GM06990 (cell line): Measurements from ENCODE around the gene ETFRF1.

ENCODE experiments used
- DNase-seq: peaks from one replicate; pipeline ENCODE4 v3.0.0-alpha.2; 2011; ENCODE audit not compliant: insufficient read length; ENCODE audit errors: extremely low read depth
- H3K27me3 ChIP-seq: replicated peaks from 2 replicates; pipeline ENCODE4 v1.6.0; 2011; ENCODE audit warnings: low read length; ENCODE audit not compliant: control insufficient read depth, insufficient read depth
- H3K36me3 ChIP-seq: 2 replicates; pipeline ENCODE4 v1.5.1; 2011; ENCODE audit warnings: low read length; ENCODE audit not compliant: control insufficient read depth, insufficient read depth
- H3K4me3 ChIP-seq: replicated peaks from 2 replicates; pipeline ENCODE4 v1.5.1; 2011; ENCODE audit warnings: low read depth, mild to moderate bottlenecking, control low read depth, low read length
- CTCF ChIP-seq: IDR thresholded peaks from 2 replicates; pipeline ENCODE4 v1.5.1; 2011; ENCODE audit warnings: low read length, control low read depth, mild to moderate bottlenecking, inconsistent platforms; ENCODE audit not compliant: insufficient read depth, poor library complexity, severe bottlenecking

ETFRF1 gene

DNA sequence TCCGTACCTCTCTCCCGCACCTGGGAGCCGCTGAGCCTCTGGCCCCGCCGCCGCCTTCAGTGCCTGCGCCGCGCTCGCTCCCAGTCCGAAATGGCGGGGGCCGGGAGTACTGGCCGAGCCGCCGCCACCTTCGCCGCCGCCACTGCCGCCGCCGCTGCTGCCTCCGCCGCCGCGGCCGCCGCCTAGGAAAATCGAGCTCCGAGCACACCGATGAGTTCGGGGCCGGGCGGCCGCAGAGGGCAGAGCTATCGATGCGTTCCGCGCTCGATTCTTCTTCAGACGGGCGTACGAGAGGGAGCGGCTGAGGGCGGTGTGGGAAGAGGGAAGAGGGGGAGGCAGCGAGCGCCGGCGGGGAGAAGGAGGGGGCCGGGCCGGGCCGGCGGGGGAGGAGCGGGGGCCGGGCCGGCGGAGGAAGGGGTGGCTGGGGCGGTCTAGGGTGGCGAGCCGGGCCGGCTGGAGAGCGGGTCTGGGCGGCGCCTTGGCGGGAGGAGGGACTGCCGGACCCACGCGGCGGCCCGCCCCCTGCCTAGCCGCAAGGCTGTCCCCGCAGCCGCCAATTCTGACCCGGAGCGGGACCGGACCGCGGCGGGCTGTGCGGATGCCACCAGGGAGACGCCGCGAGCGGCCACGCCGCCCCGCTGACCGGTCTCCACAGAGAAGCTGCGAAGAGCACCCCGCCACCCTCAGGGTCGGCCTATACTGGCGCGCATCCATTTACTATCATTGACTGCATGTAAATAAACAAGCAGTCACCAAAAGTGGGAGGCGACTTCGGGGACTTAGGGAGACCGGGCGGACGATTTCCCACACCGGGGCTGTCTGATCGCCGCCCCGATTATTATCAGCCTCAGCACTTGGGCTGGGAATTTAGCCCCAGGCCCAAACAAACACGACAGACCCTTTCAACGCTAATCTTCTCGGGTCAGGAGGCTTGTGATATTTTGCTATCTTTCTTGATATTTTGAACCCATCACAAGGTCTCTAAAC lies 56.0 kb downstream of the ETFRF1 start, which contains the start of gene KRAS:
Gene KRAS (minus strand): TSS at position 186 of the 987 bp plus-strand sequence.
- TF ChIP-seq CTCF: no peak
- Histone ChIP-seq H3K27me3 (no peaks in the 10 kb centered on the region), H3K4me3 (peak within 1 kb of the TSS; percentile 93), H3K36me3 (no peaks in the 10 kb centered on the region)
- DNase-seq: peak; percentile 93

DNA sequence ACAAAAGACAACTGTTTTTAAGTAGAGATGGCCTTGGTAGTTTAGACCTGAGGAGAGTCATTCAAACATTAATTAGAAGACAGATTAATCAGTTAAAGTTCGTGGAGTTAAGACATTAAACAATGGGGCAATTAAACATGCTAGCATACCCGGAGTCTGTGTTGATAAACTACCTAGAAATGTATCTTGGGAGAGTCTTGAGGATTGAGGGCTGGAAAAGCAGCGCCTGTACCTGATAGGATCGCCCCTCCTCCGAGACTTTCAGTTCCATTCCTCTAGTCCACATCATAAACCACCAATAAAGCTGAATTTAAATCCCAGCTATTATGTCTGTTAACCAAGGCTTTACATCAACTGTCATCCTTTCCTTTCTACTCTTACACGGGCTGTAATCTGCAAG lies 56.7 kb downstream of the ETFRF1 start:
- DNase-seq: no peak
- TF ChIP-seq CTCF: no peak
- H3K4me3 ChIP-seq: no peak overlapping the region
- no peaks in the 10 kb centered on the region for H3K36me3 ChIP-seq
- H3K27me3 ChIP-seq: no peaks in the 10 kb centered on the region

DNA sequence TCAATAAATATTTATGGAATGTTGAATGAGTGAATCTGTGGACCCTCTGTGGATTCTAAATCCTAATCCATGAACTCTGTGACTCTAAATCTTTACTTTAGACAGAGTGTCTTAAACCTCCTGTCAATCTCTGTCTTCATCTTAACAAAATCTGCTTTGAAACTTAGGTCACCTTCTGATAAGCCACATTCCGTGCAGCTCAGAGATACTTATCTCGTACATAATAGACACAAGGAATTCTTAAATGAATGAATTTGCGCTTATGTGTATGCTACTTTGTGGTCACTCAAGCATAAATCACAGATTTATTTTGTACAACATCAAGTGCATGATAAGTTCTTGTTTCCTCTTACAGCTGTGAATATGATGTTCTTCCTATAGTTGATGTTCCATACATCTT lies 57.9 kb downstream of the ETFRF1 start:
- Histone ChIP-seq H3K4me3 (no peak overlapping the region), H3K36me3 (no peaks in the 10 kb centered on the region), H3K27me3 (no peaks in the 10 kb centered on the region)
- no peak for TF ChIP-seq CTCF
- no peak for DNase-seq

- TF ChIP-seq CTCF: no peak
- H3K36me3 ChIP-seq: no peaks in the 10 kb centered on the region
- no peak for DNase-seq
- no peak overlapping the region for H3K4me3 ChIP-seq
- H3K27me3 ChIP-seq: no peaks in the 10 kb centered on the region
These were observed 58.5 kb downstream of the ETFRF1 start for GRCh38 chr12:25253371-25254068.

DNA sequence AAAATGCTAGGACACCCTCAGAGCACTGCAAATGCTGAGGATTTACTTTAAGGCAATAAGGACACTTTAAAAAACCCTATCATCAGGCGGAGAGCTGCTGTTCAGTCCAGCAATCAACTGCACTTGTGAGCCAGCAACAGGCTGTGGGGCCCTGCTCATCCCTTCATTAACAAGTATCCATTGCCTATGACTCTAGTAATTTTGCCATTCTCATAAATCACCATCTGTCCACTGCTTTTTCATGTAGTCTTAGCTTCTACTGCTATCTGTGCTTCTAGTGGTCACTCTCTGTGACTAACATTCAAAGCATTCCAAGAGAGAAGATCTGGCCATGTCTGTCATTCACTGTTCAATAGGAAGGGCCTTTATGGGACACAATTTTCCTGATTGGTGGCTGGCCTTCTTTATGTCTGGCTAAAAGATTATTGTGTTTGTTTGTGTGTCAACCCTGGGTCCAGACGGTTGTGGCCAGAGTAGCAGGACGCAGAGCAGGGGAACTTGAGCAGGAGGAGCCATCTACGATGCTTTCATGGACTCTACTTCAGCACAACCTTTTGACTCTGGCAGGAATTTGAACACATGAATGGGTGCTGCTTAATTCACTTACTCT lies 59.3 kb downstream of the ETFRF1 start:
- DNase-seq: no peak
- H3K36me3 ChIP-seq: no peaks in the 10 kb centered on the region
- H3K27me3 ChIP-seq: no peaks in the 10 kb centered on the region
- TF ChIP-seq CTCF: no peak
- no peak overlapping the region for H3K4me3 ChIP-seq
